Upper lobe of right lung (tissue), 1 donor: Measurements from ENCODE around the gene MT1E. TPM values are rescaled to one million over a fixed set of nuclear protein-coding genes. Genes with fewer than 3 reads are reported as not detected.

Source experiments
- ATAC-seq: fragments of 200-7000 bp; cut with Tn5 transposase; one replicate; pipeline ENCODE4 v1.9.1; 2020; ENCODE audit warnings: mild to moderate bottlenecking, moderate library complexity
- DNase-seq: peaks from one replicate; pipeline ENCODE4 v3.0.0-alpha.2; 2020
- H3K27ac ChIP-seq: fragments of 200-600 bp; one replicate; pipeline ENCODE4 v1.8.0; 2022
- H3K27me3 ChIP-seq: fragments of 200-600 bp; one replicate; pipeline ENCODE4 v1.8.0; 2022; ENCODE audit warnings: mild to moderate bottlenecking
- H3K36me3 ChIP-seq: fragments of 200-600 bp; one replicate; pipeline ENCODE4 v1.8.0; 2022
- H3K4me1 ChIP-seq: fragments of 200-600 bp; one replicate; pipeline ENCODE4 v1.8.0; 2022
- H3K4me3 ChIP-seq: fragments of 200-600 bp; one replicate; pipeline ENCODE4 v1.8.0; 2022; ENCODE audit warnings: mild to moderate bottlenecking
- H3K9me3 ChIP-seq: fragments of 200-600 bp; one replicate; pipeline ENCODE4 v1.8.0; 2022
- CTCF ChIP-seq: fragments of 200-600 bp; IDR thresholded peaks from one replicate; pipeline ENCODE4 v1.8.0; 2022; ENCODE audit warnings: antibody characterized with exemption
- intact Hi-C: fragments of 100-400 bp; cut with DNase I; formaldehyde crosslinking; loops from one replicate; pipeline ENCODE4 v1.11.0; 2022
- total RNA-seq: library from RNA; stranded (reverse); fragmentation: NEBNext Ultra II Directional; extraction: Animal tissue kit (Norgen Biotek cat#: 25700); gene quantifications from one replicate; pipeline ENCODE4 v1.2.1, GENCODE V29; 2021
- donor health status: DM: no; HTN: yes; CAD: no; lungs with severe emphysema.

Gene MT1E
- total RNA-seq, 1 donor from 2014 or later, result 154 TPM

GRCh38 chr16:56610609-56611111 lies 14.9 kb upstream of the MT1E start:
- DNase-seq, result no peak

DNA sequence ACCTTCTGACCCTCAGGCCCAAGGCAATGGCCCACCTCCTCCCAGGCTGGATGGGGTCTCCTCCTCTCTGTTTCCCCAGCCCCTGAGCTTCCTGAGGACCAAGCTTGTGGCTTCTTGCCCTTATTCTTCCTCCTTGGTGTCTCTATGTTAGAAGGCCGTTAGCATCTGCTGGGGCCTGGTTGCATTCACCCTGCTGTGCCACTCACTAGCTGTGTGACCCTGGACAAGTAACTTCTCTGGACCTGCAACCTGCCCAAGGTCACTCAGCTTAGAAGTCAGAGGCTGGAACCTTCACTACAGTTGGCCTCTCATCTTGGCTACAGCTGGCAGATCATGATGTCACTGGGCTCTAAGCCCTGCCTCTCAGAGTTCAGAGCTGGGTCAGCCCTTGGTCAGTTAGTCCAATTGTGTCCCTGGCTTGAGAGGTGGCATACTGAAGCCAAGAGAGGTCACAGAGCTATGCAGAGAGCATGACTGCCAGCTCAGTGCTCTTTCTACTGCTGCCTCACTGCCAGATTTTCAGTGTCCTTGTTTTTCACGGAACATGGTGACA lies 14.2 kb upstream of the MT1E start:
- no peak for DNase-seq
- no peaks in the 10 kb centered on the region for H3K9me3 ChIP-seq
- H3K4me3 ChIP-seq, result no peak overlapping the region
- peak overlapping the region; percentile 97 for H3K27ac ChIP-seq
- peaks cover 33% of the 10 kb centered on the region for H3K4me1 ChIP-seq
- no peak for TF ChIP-seq CTCF
- intact Hi-C loops, result no loop called here
- H3K36me3 ChIP-seq, result no peaks in the 10 kb centered on the region
- H3K27me3 ChIP-seq, result no peaks in the 10 kb centered on the region
- no peak for ATAC-seq

More at GRCh38 chr16:56610609-56611111, 14.9 kb upstream of the MT1E start:
- no peak for TF ChIP-seq CTCF
- no peaks in the 10 kb centered on the region for H3K9me3 ChIP-seq
- no peak for ATAC-seq
- intact Hi-C loops, result no loop called here
- peak overlapping the region; percentile 97 for H3K27ac ChIP-seq
- H3K4me3 ChIP-seq, result peak overlapping the region; percentile 75
- peaks cover 39% of the 10 kb centered on the region for H3K4me1 ChIP-seq
- no peaks in the 10 kb centered on the region for H3K27me3 ChIP-seq
- no peaks in the 10 kb centered on the region for H3K36me3 ChIP-seq

DNA sequence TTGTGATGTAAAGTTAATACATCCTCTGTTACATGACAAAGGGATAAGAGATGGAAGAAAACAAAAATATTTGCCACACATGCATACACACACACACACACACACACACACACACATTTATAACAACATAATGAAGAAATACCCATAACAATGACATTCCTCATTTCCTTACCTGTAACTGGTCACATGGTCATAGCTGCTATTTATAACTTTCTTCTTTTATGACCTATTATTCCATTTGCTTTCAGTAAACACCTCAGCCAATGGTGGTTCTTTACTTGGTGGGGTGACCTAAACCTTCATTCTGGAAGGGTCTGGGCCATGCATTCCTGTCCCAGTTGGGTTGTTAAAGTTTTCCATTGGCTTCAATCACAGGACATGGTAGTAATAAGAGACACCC lies 11.9 kb upstream of the MT1E start:
- H3K9me3 ChIP-seq, result no peaks in the 10 kb centered on the region
- TF ChIP-seq CTCF, result no peak
- H3K4me1 ChIP-seq, result peaks cover 27% of the 10 kb centered on the region
- H3K27ac ChIP-seq, result no peak overlapping the region
- intact Hi-C loops, result no loop called here
- ATAC-seq (no peak), DNase-seq (no peak)
- no peaks in the 10 kb centered on the region for H3K36me3 ChIP-seq
- H3K4me3 ChIP-seq, result no peak overlapping the region
- no peaks in the 10 kb centered on the region for H3K27me3 ChIP-seq

GRCh38 chr16:56614549-56614991 lies 11.0 kb upstream of the MT1E start:
- H3K4me1 ChIP-seq, result peaks cover 27% of the 10 kb centered on the region
- DNase-seq, result no peak
- H3K36me3 ChIP-seq, result no peaks in the 10 kb centered on the region
- no peak overlapping the region for H3K27ac ChIP-seq
- intact Hi-C loops, result no loop called here
- no peak overlapping the region for H3K4me3 ChIP-seq
- no peaks in the 10 kb centered on the region for H3K27me3 ChIP-seq
- no peak for ATAC-seq
- no peaks in the 10 kb centered on the region for H3K9me3 ChIP-seq
- no peak for TF ChIP-seq CTCF

DNA sequence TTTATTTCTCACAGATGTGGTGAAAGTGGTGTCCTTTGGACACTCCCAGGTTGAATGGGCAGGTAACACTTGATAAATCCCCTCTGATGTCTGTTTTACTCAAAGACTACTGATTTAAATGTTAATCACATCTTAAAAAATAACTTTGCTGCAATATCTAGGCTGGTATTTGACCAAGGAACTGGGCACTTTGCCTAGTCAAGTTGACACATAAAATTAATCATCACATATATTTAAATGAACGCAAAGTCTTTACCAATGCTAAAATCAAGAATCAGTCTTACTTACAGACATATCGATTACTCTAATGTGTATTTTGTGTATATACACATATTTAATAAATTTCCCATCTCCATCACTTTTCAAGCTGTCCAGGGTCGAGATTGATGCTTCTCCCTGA lies 10.2 kb upstream of the MT1E start:
- peaks cover 21% of the 10 kb centered on the region for H3K4me1 ChIP-seq
- H3K36me3 ChIP-seq, result no peaks in the 10 kb centered on the region

More for the DNA sequence above, 10.2 kb upstream of the MT1E start:
- Histone ChIP-seq H3K4me3 (no peak overlapping the region), H3K9me3 (no peaks in the 10 kb centered on the region), H3K27ac (no peak overlapping the region), H3K27me3 (no peaks in the 10 kb centered on the region)
- intact Hi-C loops, result no loop called here
- ATAC-seq (no peak), DNase-seq (no peak)
- TF ChIP-seq CTCF, result no peak
